Stimulated activated CD4-positive, alpha-beta T cell treated with anti-CD3 and anti-CD28 coated beads, Interleukin-4, amount 100 ng/mL, for 4 hours (primary cell): Measurements from ENCODE around the gene IQCC.
A peak's percentile ranks its signal among the peaks of the same experiment; 100 is the strongest.

Source experiments
- DNase-seq, 2 experiments: peaks; one replicate each; pipeline ENCODE4 v3.0.0-alpha.2; 2020

Gene IQCC

DNA sequence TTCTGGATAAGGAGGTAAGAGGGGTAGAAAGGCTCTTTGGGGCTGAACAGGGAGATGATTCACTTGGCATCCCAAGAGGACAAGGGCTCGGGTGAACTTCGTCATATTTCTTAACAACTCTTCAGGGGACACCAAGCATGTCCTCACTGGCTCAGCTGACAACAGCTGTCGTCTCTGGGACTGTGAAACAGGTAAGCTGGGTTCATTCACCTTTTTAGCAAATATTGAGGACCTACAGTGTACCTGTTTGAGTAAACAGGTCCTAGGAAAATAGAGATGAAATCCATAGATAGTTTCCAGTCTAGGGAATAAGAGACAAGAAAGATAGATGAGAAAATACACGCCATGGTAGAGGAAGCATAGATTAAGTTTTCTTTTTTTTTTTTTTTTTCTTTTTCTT lies 18.8 kb downstream of the IQCC start:
- DNase-seq, result no peak

DNA sequence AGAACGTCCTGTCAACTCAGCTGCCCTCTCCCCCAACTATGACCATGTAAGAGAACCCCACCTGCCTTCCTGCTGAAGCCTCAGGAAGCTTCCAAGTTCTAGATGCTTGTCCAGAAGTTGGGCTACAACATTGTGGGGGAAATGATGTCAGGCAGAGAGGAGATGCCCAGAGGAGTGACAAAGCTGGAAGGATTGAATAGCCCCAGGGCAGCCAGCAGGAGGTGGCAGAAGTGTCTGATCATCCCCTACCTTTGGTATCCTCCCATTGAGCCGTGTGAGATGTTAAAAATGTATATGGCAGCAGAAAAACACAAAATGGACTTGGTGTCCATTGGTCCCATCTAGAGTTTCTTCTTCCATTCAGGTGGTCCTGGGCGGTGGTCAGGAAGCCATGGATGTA lies 23.3 kb downstream of the IQCC start:
- DNase-seq, result no peak

DNA sequence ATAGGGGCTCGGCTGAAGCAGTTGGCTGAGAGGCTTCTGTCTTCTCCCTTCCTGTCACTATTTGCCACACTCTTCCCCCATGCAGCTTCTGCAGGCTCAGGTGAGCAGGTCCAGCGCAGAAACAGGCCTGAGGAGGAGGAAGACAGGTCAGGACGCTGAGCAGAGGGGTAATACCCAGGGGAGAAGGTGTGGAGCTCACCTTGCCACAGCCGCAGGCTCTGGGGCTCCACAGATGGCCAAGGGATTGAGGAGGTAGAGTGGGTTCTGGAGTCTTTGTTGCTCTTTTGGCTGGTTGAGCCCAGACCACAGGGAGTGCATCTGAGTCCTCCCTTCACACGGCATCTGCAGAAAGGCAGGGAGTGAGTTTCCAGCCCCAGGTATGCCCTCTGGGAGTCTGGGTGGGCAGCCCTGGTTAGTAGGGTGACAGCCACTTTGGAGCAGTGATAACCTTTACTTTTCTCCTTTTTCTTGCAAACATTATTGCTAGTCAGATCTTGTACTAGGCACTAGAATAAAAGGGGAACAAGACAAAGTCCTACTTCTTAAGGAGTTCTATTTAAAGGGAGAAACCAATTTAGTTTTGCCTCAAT lies 26.5 kb downstream of the IQCC start:
- no peak for DNase-seq

DNA sequence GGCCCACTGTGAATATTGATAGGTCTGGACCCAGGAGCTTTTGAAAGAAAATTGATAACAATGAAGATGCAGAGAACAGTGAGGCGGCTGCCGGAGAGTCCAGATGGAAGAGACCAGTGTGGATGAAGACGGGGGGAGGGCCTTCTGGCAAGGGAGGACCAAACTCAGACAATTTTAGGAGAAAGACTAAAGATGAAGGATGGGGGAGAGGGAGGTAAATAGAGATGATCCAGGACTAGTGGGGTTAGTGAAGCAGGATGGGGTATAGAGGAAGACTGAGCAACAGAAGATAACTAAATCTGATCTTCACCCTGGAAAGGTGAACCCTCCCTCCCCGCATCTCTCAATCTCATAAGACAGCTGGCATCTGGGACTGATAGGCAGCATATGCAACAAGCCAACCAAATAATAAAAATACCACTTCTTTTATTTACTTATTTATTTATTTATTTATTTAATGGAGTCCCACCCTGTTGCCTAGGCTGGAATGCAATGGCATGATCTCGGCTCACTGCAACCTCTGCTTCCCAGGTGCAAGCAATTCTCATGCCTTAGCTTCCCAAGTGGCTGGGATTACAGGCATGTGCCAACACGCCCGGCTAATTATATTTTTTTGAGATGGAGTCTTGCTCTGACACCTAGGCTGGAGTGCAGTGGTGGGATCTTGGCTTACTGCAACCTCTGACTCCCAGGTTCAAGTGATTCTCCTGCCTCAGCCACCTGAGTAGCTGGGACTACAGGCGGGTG lies 27.3 kb downstream of the IQCC start:
- no peak for DNase-seq

DNA sequence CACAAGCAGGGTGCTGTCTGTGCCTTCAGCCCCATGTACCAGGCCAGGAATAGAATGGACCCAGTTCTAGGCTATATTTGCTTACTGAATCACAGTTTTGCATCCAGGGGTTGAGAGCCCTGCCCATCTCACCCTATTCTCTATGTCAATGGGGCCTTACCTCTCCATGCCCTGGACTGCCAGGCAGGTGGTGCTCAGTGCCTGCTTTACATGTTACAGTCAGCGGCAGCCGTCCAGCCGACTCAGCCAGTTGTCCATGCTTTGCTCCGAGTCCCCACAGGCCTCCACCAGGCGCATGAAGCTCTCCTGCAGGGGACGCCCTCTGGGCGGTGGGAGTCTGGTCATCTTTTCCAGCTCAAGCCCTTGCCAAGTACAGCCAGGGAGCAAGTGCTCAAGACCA lies 29.3 kb downstream of the IQCC start:
- no peak for DNase-seq

DNA sequence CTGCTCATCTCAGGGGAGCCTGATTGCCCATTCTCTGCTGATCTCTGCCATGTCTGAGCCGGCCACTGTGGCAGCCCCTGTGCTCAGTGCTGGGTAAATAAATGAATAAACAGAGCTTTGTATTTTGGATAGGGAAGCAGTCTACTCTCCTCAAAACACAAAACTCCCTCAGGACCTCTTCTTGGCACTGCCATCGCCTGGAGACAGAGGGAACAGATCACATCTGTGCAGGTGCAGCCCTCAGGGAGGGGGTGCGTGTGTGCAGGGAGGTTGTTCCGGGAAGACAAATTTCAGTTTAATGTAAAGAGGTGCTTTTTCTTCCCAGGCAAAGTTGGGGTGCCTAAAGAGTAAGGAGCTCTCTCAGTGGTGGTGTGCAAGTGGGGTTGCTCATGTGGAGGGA lies 33.9 kb downstream of the IQCC start:
- no peak for DNase-seq

DNA sequence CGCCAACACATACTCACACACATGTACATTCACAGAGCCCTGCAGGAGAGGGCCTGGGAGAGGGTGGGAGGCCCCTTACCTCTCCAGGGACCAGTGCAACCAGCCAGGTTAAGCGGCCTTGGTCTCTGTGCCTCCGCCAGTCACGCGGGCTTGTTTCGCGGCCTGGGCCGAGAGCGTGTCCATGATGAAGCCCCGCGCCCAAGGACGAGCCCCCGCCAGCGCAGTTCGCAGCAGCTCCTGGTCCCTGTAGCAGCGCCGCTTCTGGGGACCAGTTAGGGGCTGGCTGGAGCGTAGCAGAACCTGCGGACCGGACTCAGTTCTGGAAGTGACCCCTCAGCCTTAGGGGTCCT lies 34.3 kb downstream of the IQCC start:
- DNase-seq, result no peak

DNA sequence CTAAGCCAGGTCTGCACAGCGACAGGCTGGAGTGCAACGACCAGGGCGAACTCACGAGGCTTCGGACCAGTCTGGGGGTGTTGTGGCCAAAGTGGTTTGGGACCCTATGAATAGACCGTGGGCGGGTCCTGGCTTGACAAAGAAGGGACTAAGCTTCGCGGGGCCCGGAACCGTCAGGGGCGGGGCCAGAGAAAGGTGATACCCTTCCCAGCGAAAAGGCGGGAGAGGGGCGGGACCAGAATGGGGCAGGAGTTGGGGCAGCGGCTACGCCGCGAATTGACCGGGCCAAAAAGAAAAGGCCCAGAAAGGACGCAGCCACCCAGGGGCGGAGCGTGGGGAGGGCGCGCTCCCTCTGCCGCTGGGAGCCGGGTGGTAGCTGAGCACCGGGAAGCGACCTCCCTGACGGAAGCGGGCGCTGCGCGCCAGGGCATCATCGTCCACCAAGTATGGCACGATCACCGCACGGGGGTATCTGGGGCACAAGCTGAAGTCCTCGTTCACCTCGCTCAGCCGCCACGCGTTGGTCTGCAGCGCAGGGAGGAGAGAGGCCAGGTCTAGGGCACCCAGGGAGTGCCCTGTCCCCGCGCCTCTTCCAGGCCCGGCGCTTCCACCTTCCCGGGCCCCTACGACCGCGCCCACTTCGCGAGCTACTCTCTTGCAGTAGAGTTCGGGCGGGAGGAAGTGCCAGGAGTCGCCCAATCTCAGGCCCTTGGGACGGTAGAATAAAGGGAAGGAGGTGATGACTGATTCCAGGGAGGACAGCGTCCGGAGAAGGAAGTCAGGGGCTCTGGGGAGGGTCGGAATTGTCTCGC lies 34.9 kb downstream of the IQCC start:
- DNase-seq, result peak in 1 of 2 experiments; percentile 45

DNA sequence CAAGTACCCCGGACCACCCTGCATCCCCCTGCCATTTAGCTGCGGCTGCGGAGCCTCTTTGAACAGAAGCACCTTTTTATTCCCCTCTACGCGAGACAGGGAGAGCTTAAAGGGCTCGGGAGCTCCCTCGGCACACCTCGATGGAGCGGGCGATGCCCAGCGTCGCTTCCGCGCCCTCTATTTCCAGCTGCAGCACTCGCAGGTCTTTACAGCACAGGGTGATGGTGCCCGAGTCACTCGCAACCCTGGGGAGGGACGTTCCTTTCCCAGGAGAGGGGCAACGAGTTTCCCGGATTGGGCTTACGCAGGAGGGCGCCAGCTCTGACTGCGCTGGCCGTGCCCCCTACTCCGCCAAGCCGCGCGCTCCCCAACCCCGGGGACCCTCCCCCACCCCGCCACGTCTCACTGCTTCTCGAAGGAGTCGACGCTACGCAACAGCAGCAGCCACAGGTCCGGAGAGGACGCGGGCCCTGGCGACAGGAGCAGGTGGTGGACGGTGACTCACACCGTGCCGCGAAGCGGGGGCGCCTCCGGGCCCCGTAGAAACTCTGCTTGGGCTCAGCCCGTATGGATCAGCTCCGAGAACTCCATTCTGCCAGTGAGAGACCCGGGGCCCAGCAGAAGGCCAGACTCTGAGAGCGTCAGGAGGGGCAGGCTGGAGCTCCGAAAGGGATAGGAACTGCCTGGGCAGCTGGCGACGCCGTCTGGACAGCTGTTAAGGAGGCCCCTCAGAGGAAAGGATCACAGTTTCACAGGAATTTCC lies 35.7 kb downstream of the IQCC start:
- no peak for DNase-seq

DNA sequence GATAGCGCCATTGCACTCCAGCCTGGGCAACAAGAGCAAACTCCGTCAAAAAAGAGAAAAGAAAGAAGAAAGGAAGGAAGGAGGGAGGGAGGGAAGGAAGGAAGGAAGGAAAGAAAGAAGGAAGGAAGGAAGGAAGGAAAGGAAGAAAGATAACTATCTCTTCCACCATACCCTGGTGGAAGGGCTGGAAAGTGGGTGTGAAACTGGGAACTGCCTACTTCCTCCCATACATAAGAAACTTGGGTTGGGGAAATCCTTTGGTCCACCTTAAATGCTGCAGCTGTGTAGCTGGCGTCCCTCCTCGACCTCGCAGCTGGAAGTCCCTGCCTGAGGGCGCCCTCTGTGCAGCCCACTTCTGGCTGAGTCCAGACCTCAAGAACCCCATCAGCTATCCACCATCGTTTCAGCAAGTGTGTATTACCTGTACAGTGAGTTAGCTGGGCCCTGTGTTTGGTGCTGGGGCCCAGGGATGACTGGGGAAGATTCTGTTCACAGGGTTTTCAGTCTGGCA lies 36.9 kb downstream of the IQCC start:
- DNase-seq, result no peak

DNA sequence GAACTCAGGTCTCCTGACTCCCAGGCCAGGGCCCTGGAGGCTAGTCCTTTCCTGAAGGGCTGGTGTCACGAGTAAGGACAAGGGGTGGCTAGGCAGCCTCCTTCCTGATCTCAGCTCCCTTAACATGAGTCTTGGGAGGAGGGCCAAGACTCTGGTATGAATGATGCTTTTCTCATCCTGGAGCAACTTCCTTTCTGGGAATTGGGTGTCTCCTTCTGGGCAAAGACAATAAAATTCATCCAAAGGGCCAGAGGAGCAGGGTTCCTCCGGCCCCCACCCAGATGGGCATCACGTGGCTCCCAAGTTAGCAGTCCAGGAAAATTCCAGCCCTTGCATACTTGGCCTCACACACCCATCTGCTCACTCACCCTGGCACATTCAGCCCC lies 41.4 kb downstream of the IQCC start, which contains the start of gene FAM167B:
Gene FAM167B, plus strand, starts transcription at position 335 of the 386 bp plus-strand sequence. CDS start 200 bp downstream, outside the sequence.
- no peak for DNase-seq

DNA sequence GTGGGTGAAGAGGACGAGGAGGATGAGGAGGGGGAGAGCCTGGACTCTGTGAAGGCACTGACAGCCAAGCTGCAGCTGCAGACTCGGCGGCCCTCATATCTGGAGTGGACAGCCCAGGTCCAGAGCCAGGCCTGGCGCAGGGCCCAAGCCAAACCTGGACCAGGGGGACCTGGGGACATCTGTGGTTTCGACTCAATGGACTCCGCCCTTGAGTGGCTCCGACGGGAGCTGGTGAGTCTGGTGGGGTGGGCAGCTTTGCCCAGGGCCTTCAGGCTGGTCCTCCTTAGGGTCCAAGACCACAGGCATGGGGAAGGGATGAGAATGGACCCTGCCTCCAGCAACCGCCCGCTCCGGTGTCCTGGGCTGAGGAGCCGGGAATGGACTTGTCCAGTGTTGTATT lies 42.0 kb downstream of the IQCC start:
- no peak for DNase-seq

DNA sequence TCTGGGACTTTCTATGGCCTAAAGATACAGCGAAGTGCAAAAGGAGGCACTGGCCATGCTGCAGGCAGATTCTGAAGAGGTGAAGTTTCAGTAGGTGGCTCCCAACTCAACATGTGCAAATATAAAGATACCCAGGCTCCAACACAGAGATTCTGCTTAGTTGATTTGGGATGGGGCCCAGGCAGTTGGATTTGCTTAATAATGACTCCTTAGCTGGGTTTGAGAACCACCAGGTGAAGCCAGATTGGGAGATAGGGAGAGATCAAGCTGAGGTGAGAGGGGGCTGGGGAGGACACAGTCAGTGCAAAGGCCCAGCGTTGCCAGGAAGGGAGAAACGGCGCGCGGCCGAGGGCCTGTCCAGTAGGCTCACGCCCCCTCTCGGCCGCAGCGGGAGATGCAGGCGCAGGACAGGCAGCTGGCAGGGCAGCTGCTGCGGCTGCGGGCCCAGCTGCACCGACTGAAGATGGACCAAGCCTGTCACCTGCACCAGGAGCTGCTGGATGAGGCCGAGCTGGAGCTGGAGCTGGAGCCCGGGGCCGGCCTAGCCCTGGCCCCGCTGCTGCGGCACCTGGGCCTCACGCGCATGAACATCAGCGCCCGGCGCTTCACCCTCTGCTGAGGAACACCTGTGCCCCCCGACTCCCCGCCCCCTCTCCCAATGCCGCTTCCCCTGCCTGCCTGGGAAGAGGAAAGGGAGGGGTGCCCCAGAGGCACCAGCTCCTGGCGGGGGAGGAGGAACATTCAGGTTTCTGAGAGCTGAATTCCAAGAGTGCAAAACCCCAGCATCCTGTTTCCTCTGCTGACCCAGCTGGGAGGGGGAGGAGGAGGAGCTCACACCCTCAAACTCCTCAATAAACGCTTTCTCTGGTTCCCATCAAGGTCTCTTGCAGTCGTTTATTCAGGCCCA lies 42.8 kb downstream of the IQCC start:
- DNase-seq, result peak; percentile 60 to 78

DNA sequence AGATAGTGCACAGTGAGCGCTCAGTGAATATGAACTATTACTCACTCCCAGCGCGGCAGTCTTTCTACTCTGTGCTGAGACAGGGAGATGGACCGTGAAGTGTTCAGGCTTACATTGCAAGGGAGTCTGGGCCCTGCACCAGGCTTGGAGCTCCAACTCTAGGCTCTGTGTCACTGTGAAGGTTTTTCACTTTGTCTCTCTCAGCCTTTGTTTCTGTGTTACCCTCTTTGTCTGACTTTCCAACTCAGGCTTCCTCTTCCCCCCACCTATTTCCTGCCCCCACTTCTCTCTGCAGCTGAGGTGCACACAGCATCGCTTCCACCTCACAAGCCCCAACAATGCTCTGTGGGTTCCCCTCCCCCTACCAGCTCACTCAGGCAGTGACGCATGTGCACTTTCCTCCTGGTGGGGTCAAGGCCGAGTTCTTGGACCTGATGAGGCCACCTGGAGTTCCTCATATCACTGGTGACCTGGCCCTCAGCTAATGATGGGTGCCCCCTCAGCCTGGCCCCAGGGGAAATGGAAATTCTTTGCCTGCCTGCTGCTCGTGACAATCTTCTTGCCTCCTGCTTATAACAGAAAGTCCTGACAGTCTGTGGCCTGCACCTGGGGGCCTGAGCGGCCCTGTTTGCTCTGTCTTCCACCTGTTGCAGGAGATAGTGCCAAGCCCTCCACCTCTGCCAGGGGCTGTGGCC lies 44.5 kb downstream of the IQCC start:
- peak; percentile 65 to 82 for DNase-seq

DNA sequence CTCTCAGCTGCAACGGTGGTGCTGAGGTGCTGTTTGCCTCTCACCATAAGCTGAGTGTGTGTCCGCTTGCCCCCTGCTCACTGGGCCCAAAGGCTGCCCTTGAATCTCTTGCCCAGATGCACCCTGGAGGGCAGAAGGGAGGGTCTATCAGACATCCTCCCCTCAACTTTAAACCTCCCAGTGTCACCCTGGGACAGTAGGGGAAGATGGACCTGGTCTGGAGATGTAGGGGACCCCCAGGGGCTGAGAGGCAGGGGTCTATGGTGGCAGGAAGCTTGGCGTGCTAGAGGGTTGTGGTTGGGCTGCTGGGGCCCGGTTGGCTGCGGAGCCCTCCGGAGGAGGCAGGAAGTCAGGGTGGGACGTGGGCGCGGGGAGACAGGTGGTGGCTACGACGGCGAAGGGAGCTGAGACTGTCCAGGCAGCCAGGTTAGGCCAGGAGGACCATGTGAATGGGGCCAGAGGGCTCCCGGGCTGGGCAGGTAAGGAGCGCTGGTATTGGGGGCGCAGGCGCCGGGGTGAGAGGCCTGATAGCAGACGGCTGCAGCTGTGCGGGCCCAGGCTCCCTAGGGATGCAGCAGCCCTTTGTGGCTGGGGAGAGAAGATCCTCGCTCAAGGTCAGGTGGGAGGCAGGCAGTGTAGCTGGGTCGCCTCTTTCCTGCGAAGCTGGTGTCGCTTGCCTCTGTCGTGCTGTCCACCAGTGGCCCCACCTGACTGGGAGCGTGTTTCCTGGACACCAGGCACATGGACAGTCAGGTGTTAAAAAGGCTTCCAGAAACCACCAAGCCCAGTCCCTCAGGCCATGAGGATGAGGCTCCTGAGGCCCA lies 45.6 kb downstream of the IQCC start, which contains the start of gene LCK:
Gene LCK, plus strand, starts transcription at position 373 of the 824 bp plus-strand sequence. CDS start 23,065 bp downstream, outside the sequence.
- DNase-seq, result peak; percentile 68 to 69

DNA sequence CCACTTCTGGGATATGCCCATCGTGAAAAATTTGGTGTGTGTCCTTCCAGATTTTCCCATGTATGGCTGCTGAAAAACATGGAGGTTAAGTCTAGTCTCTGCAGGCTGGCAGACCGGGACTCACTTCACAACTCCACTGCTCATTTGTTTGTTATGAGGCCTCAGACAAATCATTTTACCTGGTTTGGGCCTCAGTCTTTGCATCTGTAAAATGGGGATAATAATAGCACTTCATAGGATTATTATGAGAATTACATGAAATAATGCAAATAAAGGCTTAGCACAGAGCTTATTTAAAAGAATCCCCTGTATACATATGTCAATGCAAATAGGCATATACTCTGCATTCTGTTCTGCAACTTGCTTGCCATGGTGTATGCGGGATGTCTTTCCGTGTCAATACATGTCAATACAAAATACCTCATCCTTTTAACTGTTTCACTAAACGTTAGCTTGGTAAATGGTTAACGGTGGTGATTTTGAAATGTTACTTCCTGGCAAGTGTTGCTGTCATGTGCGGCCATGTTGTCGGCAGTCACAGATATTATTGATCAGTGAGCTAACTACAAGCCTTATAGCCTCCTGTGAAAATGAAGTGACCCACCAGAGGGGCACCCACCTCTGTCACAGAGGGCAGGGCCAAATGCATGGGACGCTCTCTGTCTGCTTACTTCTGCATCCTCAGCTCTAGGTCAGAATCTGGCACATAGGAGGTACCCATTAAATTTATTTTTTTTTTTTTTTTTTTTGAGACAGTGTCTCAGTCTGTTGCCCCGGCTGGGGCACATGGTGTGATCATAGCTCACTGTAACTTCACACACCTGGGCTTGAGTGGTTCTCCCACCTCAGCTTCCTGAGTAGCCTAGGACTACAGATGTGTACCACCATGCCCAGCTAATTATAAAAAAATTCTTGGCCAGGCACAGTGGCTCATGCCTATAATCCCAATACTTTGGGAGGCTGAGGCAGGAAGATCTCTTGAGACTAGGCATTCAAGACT lies 49.9 kb downstream of the IQCC start:
- DNase-seq, result no peak

DNA sequence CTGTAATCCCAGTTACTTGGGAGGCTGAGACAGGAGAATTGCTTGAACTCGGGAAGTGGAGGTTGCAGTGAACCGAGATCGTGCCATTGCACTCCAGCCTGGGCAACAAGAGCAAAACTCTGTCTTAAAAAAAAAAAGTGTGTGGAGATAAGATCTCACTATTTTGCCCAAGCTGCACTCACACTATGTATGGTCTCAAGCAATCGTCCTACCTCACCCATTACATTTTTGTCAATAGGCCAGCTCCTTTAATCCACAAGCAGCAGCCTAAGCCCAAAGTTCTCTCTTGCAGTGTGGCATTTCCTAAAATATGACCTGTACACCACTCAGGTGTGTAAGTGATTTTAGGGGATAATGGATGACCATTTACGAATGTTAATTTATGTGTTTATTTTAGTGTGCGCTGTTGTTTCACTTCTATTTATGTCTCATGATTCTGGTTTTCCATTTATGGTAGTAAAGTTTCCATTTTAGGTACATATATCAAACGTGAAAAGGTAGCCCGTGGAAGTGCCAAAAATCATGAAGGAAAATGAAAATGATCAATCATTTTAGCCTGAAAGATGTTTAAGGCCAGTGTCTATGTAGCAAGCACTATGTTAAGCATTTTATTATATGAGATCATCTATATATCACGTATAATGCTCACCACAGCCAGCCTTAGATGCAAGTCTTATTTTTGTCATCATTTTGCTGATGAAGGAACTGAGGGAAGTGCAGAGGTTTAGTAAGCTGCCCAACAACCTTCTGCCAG lies 51.2 kb downstream of the IQCC start:
- DNase-seq, result no peak

DNA sequence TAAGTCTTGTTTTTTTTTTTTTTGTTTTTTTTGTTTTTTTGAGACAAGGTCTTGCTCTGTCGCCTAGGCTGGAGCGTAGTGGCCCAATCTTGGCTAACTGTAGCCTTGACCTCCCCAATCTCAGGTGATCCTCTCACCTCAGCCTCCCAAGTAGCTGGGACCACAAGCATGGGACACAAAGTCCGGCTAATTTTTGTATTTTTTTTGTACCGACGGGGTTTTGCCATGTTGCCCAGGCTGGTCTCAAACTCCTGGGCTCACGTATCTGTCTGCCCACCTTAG lies 51.7 kb downstream of the IQCC start:
- no peak for DNase-seq
